ENCODE data around the gene OR56A5. TPM values are rescaled to one million over a fixed set of nuclear protein-coding genes. Genes with fewer than 3 reads are reported as not detected.

Gene OR56A5
- total and polyA plus RNA-seq, 2 of the 4 experiments (the other 2 are of a cell fraction), result not detected

DNA sequence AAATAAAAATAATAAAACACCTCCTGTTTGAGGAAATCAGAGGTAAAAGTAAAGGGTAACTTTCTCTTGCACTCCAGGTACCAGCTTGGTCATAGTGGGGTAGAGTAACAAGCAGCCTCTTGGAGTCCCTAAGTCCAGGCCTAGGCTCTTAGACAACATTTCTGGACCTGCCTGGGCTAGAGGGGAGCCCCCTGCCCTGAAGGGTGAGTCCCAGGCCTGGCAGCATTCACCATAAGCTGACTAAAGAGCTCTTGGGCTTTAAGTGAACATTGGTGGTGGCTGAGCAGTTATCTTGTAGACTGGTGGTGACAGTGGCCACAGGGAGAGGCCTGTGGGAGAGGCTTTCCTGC is 44.9 kb downstream of the OR56A5 start:
- H3K4me3 ChIP-seq (ENCODE audit: insufficient read depth, low read depth, low read length), result no peak overlapping the region
- H3K27me3 ChIP-seq (ENCODE audit: control insufficient read depth, insufficient read depth, low read length), result no peaks in the 10 kb centered on the region
- DNase-seq (no peak), ATAC-seq (ENCODE audit: low read depth) (no peak)
- H3K14ac ChIP-seq (replicated peaks; ENCODE audit: low read depth, low read length), result no peak overlapping the region
- TF ChIP-seq CEBPB (IDR thresholded peaks at IDR 0.05; ENCODE audit: low read depth, low read length), result no peak
- TF ChIP-seq RAD21 (IDR thresholded peaks at IDR 0.05; ENCODE audit: low read length), result no peak
- no peak for TF ChIP-seq SMC3 (IDR thresholded peaks at IDR 0.05; ENCODE audit: low read depth, low read length)
- TF ChIP-seq RFX5 (IDR thresholded peaks at IDR 0.05; ENCODE audit: low read depth, low read length), result no peak
- TF ChIP-seq CHD1 (IDR thresholded peaks at IDR 0.05; ENCODE audit: low read depth, low read length), result no peak
- TF ChIP-seq, protein P1, sequence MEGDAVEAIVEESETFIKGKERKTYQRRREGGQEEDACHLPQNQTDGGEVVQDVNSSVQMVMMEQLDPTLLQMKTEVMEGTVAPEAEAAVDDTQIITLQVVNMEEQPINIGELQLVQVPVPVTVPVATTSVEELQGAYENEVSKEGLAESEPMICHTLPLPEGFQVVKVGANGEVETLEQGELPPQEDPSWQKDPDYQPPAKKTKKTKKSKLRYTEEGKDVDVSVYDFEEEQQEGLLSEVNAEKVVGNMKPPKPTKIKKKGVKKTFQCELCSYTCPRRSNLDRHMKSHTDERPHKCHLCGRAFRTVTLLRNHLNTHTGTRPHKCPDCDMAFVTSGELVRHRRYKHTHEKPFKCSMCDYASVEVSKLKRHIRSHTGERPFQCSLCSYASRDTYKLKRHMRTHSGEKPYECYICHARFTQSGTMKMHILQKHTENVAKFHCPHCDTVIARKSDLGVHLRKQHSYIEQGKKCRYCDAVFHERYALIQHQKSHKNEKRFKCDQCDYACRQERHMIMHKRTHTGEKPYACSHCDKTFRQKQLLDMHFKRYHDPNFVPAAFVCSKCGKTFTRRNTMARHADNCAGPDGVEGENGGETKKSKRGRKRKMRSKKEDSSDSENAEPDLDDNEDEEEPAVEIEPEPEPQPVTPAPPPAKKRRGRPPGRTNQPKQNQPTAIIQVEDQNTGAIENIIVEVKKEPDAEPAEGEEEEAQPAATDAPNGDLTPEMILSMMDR (conservative IDR thresholded peaks at IDR 0.05; ENCODE audit: low read depth, low read length), result no peak
- TF ChIP-seq RCOR1 (IDR thresholded peaks at IDR 0.05; ENCODE audit: insufficient replicate concordance, low read length), result no peak
- TF ChIP-seq NFE2L2 (IDR thresholded peaks at IDR 0.05; ENCODE audit: low read depth, low read length), result no peak
- H3K9me1 ChIP-seq (ENCODE audit: insufficient read depth, low read length), result no peaks in the 10 kb centered on the region
- no peak overlapping the region for H2BK20ac ChIP-seq (ENCODE audit: low read depth, low read length)
- H2AK9ac ChIP-seq (replicated peaks; ENCODE audit: low read depth, low read length, poor library complexity), result no peak overlapping the region
- H2BK5ac ChIP-seq (ENCODE audit: low read depth, low read length, poor library complexity, severe bottlenecking), result no peak overlapping the region
- H3K4me1 ChIP-seq (ENCODE audit: control insufficient read depth, insufficient read depth, low read length), result no peaks in the 10 kb centered on the region
- no peak overlapping the region for H3K18ac ChIP-seq (ENCODE audit: low read depth, low read length)
- ChIA-PET CTCF (no interaction called here), POLR2A (ENCODE audit: unreplicated experiment) (no interaction called here)
- no peak overlapping the region for H4K91ac ChIP-seq (ENCODE audit: insufficient read depth, low read depth, low read length)
- in situ Hi-C loops (cut with MboI; ENCODE audit: low sequenced_read_pairs), result no loop called here
- dilution Hi-C loops (cut with HindIII; ENCODE audit: low sequenced_read_pairs, unreplicated experiment), result no loop called here
- H2AK5ac ChIP-seq (ENCODE audit: low read depth, low read length), result no peak overlapping the region
- no peaks in the 10 kb centered on the region for H3K79me1 ChIP-seq (ENCODE audit: low read depth in 1 of 2, low read length in 2 of 2)
- H3K9ac ChIP-seq (ENCODE audit: low read depth, low read length), result no peak overlapping the region
- H3K4me2 ChIP-seq (ENCODE audit: low read depth, low read length), result no peak overlapping the region
- no peak overlapping the region for H3K4ac ChIP-seq (ENCODE audit: low read depth, low read length)
- no TSS peak for BruUV-seq (replicated peaks)
- H3K27ac ChIP-seq (ENCODE audit: insufficient read depth, low read length), result no peak overlapping the region
- no peak overlapping the region for H4K5ac ChIP-seq (ENCODE audit: low read depth, low read length)
- H2AFZ ChIP-seq (replicated peaks; ENCODE audit: low read length, poor library complexity), result no peak overlapping the region
- no peaks in the 10 kb centered on the region for H4K20me1 ChIP-seq (ENCODE audit: insufficient read depth, low read length)
- H3K56ac ChIP-seq (ENCODE audit: extremely low read depth, insufficient read depth, low read length), result no peak overlapping the region
- intact Hi-C loops (cut with micrococcal nuclease), result no loop called here
- H3K9me3 ChIP-seq (ENCODE audit: control insufficient read depth, insufficient read depth, low read length), result peaks cover 15% of the 10 kb centered on the region
- no peak overlapping the region for H2BK120ac ChIP-seq (ENCODE audit: low read depth, low read length)
- H3K36me3 ChIP-seq (ENCODE audit: control insufficient read depth, insufficient read depth, low read length), result no peaks in the 10 kb centered on the region
- H4K8ac ChIP-seq (ENCODE audit: low read depth in 2 of 2, low read length in 2 of 2), result no peak overlapping the region
- no peak overlapping the region for H2BK15ac ChIP-seq (ENCODE audit: low read depth, low read length)
- no peak overlapping the region for H3K23ac ChIP-seq (ENCODE audit: low read depth, low read length)
